Spleen (tissue), 11 donors: ENCODE results near the gene PRKCB. TPM values are rescaled to one million over a fixed set of nuclear protein-coding genes. Genes with fewer than 3 reads are reported as not detected.

Experiments
- DNase-seq: peaks from one replicate; pipeline ENCODE4 v3.0.0-alpha.2; 2020
- H3K27ac ChIP-seq, 8 donors: fragments of 200-600 bp; sonication (generic) in 7 of 8; 1 replicate in 4 of 8; 2 replicates in 4 of 8; pipeline versions ENCODE4 v1.5.0 to v1.8.0; 2016 to 2021; ENCODE audit warnings: inconsistent platforms in 4 of 8, mild to moderate bottlenecking in 4 of 8, moderate library complexity in 1 of 8
- H3K27me3 ChIP-seq, 7 donors: fragments of 200-600 bp; sonication (generic) in 6 of 7; replicated peaks in 1 of 7; 1 replicate in 4 of 7; 2 replicates in 3 of 7; pipeline versions ENCODE4 v1.5.0 to v1.8.0; 2016 to 2021; ENCODE audit warnings: inconsistent platforms in 3 of 7, mild to moderate bottlenecking in 1 of 7
- H3K36me3 ChIP-seq, 6 donors: fragments of 200-600 bp; sonication (generic) in 5 of 6; 1 replicate in 4 of 6; 2 replicates in 2 of 6; pipeline versions ENCODE4 v1.5.0 to v1.8.0; 2016 to 2021; ENCODE audit warnings: inconsistent platforms in 2 of 6
- H3K4me1 ChIP-seq, 6 donors: fragments of 200-600 bp; sonication (generic) in 5 of 6; 1 replicate in 3 of 6; 2 replicates in 3 of 6; pipeline versions ENCODE4 v1.5.0 to v1.8.0; 2016 to 2021; ENCODE audit warnings: inconsistent platforms in 3 of 6
- H3K4me3 ChIP-seq, 8 donors: fragments of 200-600 bp; sonication (generic) in 7 of 8; 1 replicate in 4 of 8; 2 replicates in 4 of 8; pipeline versions ENCODE4 v1.5.0 to v1.8.0; 2016 to 2021; ENCODE audit warnings: inconsistent platforms in 4 of 8, mild to moderate bottlenecking in 4 of 8, moderate library complexity in 2 of 8
- H3K9me3 ChIP-seq, 8 donors: fragments of 200-600 bp; sonication (generic) in 7 of 8; 1 replicate in 4 of 8; 2 replicates in 4 of 8; pipeline versions ENCODE4 v1.5.0 to v1.8.0; 2016 to 2021; ENCODE audit warnings: inconsistent platforms in 4 of 8
- POLR2A ChIP-seq, 3 donors: fragments of 450-650 bp; IDR thresholded peaks; one replicate each; pipeline ENCODE4 v1.5.1; 2017; ENCODE audit warnings: antibody characterized with exemption in 3 of 3, mild to moderate bottlenecking in 1 of 3
- POLR2AphosphoS5 ChIP-seq, 3 donors: sonication (generic); formaldehyde crosslinking; IDR thresholded peaks; one replicate each; pipeline ENCODE4 v1.5.1; 2017; ENCODE audit warnings: antibody characterized with exemption in 3 of 3
- WGBS, 5 donors: extraction: QIAGEN DNeasy Blood & Tissue Kit in 3 of 5; methylation state at CpG; one replicate each; pipeline versions ENCODE4 v1.1.5 to v1.1.7; 2013 to 2018; 5-methylcytosine and 5-hydroxymethylcytosine counted together
- intact Hi-C: fragments of 100-400 bp; cut with DNase I; formaldehyde crosslinking; loops from one replicate; pipeline ENCODE4 v1.15.0; 2023; ENCODE audit warnings: low total_unique reads
- polyA plus RNA-seq, 3 donors: library from polyadenylated mRNA; stranded (reverse); fragments of 200-250 nt; gene quantifications; one replicate each; pipeline ENCODE4 v1.2.1, GENCODE V29; 2013
- total RNA-seq, 7 donors: library from RNA; depleted of rRNA in 3 of 7; stranded (reverse); fragments of >200 nt in 3 of 7; fragmentation: NEBNext Ultra II Directional in 4 of 7; extraction: Animal tissue kit (Norgen Biotek cat#: 25700) in 4 of 7; gene quantifications; one replicate each; pipeline versions ENCODE4 v1.1.0 to v1.2.1, GENCODE V29; 2016 to 2021
- TF ChIP-seq, protein P1 (sequence below), 11 experiments: fragments of 200-600 bp in 7 of 11; fragments of 450-650 bp in 4 of 11; sonication (generic) in 4 of 11; IDR thresholded peaks in 8 of 11; conservative IDR thresholded peaks in 3 of 11; 1 replicate in 7 of 11; 2 replicates in 4 of 11; pipeline versions ENCODE4 v1.4.0 to v1.8.0; 2016 to 2021; ENCODE audit warnings: antibody characterized with exemption in 11 of 11, inconsistent platforms in 4 of 11, mild to moderate bottlenecking in 1 of 11
- donor health status: healthy with polysubstance abuse.
- donor health status: DM: no; HTN: no; CAD: no; lungs with moderate emphysema.
- donor health status: DM: no; HTN: no; CAD: no.
- donor health status: Bipolar disorder and iron deficiency.
- donor health status: healthy.
- donor health status: DM: no; HTN: no; CAD: no.
- donor health status: DM: yes; HTN: yes; CAD: no.

PRKCB gene
- total and polyA plus RNA-seq, 10 donors = 33.8 to 284 (median 182) TPM

DNA sequence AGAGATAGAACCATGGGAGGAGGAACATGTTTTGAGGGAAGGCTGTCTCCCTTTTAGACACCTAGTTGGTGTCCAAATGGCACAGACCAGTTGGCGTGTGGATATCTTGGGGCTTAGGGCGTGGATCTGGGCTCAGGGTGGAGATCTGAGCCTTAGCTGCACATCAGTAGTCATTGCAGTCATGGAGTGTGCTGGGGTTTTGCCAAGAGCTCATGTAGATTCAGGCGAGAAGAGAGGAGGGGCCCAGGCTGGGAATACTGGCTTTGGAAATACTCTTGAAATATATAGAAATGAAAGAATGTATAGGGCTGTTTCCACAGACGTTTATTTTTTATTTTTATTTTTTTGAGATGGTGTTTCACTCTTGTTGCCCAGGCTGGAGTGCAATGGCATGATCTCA, 92.0 kb downstream of the PRKCB start:
- WGBS, 5 donors = 46 to 85% (median 50%) methylated on average over 4 of the region's 4 CpGs
- intact Hi-C loops = loop anchor here (10.0 kb wide), 1 partner anchor 47 kb away; no protein-coding TSS in a partner anchor
- Histone ChIP-seq H3K27ac (no peak overlapping the region), H3K4me1 (peaks cover 0 to 59% (median 13%) of the 10 kb centered on the region in 6 donors), H3K9me3 (no peaks in the 10 kb centered on the region), H3K36me3 (peaks cover 0 to 37% (median 0%) of the 10 kb centered on the region in 6 donors), H3K27me3 (no peaks in the 10 kb centered on the region), H3K4me3 (no peak overlapping the region)
- DNase-seq = no peak
- TF ChIP-seq POLR2A (IDR thresholded peaks at IDR 0.05) = no peak
- TF ChIP-seq POLR2AphosphoS5 (IDR thresholded peaks at IDR 0.05) = no peak
- TF ChIP-seq, protein P1, sequence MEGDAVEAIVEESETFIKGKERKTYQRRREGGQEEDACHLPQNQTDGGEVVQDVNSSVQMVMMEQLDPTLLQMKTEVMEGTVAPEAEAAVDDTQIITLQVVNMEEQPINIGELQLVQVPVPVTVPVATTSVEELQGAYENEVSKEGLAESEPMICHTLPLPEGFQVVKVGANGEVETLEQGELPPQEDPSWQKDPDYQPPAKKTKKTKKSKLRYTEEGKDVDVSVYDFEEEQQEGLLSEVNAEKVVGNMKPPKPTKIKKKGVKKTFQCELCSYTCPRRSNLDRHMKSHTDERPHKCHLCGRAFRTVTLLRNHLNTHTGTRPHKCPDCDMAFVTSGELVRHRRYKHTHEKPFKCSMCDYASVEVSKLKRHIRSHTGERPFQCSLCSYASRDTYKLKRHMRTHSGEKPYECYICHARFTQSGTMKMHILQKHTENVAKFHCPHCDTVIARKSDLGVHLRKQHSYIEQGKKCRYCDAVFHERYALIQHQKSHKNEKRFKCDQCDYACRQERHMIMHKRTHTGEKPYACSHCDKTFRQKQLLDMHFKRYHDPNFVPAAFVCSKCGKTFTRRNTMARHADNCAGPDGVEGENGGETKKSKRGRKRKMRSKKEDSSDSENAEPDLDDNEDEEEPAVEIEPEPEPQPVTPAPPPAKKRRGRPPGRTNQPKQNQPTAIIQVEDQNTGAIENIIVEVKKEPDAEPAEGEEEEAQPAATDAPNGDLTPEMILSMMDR (IDR thresholded peaks at IDR 0.05 in 8 of 11, conservative IDR thresholded peaks at IDR 0.05 in 3 of 11) = no peak

DNA sequence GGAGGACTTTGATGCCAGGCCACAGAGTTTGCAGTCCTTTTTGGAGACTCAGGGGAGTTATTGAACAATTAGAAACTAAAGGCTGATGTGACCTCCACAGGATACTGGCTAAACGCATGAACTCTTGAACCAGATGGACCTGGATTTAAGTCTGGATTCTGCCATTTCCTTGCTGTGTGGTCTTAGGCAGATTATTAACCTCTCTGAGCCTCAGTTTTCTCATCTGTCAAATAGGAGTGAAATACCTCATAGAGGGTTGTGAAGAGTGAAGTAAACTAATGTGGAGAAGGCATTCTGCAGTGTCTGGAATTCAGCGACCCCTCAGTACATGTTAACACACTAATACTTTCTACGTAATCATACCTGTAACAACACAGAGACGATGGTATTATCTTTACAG, 93.5 kb downstream of the PRKCB start:
- H3K4me1 ChIP-seq = peaks cover 0 to 46% (median 5%) of the 10 kb centered on the region in 6 donors
- H3K9me3 ChIP-seq = no peaks in the 10 kb centered on the region
- intact Hi-C loops = loop anchor here (10.0 kb wide), 1 partner anchor 46 kb away; no protein-coding TSS in a partner anchor
- TF ChIP-seq POLR2A (IDR thresholded peaks at IDR 0.05) = no peak
- no peak overlapping the region for H3K4me3 ChIP-seq
- H3K36me3 ChIP-seq = peaks cover 0 to 37% (median 0%) of the 10 kb centered on the region in 6 donors
- H3K27me3 ChIP-seq = no peaks in the 10 kb centered on the region
- no peak for DNase-seq
- 92 to 97% (median 95%) methylated on average over 4 of the region's 4 CpGs for WGBS, 5 donors
- H3K27ac ChIP-seq = no peak overlapping the region

DNA sequence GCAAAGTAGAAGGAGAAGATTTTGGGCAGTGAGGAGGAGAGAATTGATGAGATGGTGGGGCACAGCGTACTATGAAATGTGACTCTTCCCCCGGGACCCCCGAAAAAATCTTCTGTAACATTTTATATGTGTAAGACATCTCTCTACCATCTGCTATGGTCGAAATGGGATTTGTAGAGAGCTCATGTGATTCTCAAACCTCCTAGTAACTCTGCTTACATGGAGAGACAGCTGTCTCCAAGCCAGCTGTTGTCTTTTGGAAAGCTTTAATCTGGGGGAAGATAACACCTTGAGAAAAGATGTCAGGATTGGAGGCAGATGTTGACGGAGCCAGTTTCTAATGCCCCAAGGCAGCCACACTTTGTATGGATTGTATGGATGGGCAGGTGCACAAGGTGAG, 94.1 kb downstream of the PRKCB start:
- Histone ChIP-seq H3K27ac (no peak overlapping the region), H3K27me3 (no peaks in the 10 kb centered on the region), H3K9me3 (no peaks in the 10 kb centered on the region), H3K4me1 (peaks cover 0 to 46% (median 0%) of the 10 kb centered on the region in 6 donors), H3K36me3 (peaks cover 0 to 37% (median 0%) of the 10 kb centered on the region in 6 donors), H3K4me3 (no peak overlapping the region)
- TF ChIP-seq, protein P1 (IDR thresholded peaks at IDR 0.05 in 8 of 11, conservative IDR thresholded peaks at IDR 0.05 in 3 of 11) = no peak
- TF ChIP-seq POLR2A (IDR thresholded peaks at IDR 0.05) (no peak), POLR2AphosphoS5 (IDR thresholded peaks at IDR 0.05) (no peak)
- intact Hi-C loops = loop anchor here (10.0 kb wide), 1 partner anchor 45 kb away; no protein-coding TSS in a partner anchor
- no peak for DNase-seq
- WGBS, 5 donors = 89 to 95% (median 92%) methylated on average over 5 of the region's 5 CpGs

DNA sequence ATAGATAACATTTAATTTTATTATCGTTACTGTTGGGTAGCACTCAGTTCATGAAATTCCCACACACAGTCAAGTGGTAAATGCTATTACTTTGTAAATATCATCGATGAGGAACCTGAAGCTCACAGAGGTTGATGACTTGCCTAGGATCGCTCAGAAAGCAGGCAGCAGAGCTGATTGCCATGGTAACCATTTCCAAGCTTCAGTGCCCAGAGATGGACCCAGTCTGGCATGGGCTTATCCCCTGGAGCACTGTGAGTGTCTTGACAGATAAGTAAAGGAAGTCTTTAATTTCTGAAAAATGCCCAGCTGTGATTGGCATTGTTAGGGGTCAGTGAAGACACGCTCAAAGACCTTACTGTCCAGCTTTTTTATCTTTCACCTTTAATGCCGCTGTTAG, 95.0 kb downstream of the PRKCB start:
- Histone ChIP-seq H3K4me3 (no peak overlapping the region), H3K36me3 (peaks cover 0 to 31% (median 0%) of the 10 kb centered on the region in 6 donors)
- no peak for DNase-seq

More for the DNA sequence above, 95.0 kb downstream of the PRKCB start:
- H3K27me3 ChIP-seq = no peaks in the 10 kb centered on the region
- WGBS, 5 donors = 92 to 96% (median 93%) methylated on average over 5 of the region's 5 CpGs
- no peaks in the 10 kb centered on the region for H3K9me3 ChIP-seq
- TF ChIP-seq POLR2AphosphoS5 (IDR thresholded peaks at IDR 0.05) (no peak), POLR2A (IDR thresholded peaks at IDR 0.05) (no peak)
- TF ChIP-seq, protein P1 (IDR thresholded peaks at IDR 0.05 in 8 of 11, conservative IDR thresholded peaks at IDR 0.05 in 3 of 11) = no peak
- H3K27ac ChIP-seq = no peak overlapping the region
- intact Hi-C loops = no loop called here
- H3K4me1 ChIP-seq = peaks cover 0 to 55% (median 0%) of the 10 kb centered on the region in 6 donors
